Fibroblast of lung (primary cell): ENCODE measurements around the gene ZCCHC4.

Source experiments
- EZH2 ChIP-seq: IDR thresholded peaks from 2 replicates; pipeline ENCODE4 v1.5.1; 2012; ENCODE audit warnings: low read length, control low read depth, mild to moderate bottlenecking; ENCODE audit errors: missing control alignments
- TF ChIP-seq, protein P1 (sequence below), 2 donors: IDR thresholded peaks in 1 of 2; conservative IDR thresholded peaks in 1 of 2; 1 replicate in 1 of 2; 2 replicates in 1 of 2; pipeline ENCODE4 v1.5.1; 2011 to 2012; ENCODE audit warnings: low read length in 2 of 2, control low read depth in 1 of 2, inconsistent platforms in 1 of 2, low read depth in 1 of 2, mild to moderate bottlenecking in 1 of 2

DNA sequence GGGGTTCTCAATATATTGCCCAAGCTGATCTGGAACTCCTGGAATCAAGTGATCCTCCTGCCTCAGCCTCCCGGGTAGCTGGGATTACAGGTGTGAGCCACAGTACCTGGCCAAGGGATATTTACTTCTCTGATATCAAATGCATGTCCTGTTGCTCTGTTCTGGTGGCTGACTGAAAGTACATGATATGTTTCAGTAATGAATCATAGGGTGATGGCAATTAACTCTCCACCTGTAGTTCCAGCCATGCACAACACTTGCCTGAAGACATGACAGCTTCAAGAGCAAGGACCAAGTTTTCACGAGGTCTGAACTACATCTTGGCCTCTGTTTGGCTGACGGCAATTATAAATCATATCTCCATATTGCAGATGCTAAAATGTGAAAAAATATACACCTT, 9.1 kb downstream of the ZCCHC4 start:
- TF ChIP-seq, protein P1, sequence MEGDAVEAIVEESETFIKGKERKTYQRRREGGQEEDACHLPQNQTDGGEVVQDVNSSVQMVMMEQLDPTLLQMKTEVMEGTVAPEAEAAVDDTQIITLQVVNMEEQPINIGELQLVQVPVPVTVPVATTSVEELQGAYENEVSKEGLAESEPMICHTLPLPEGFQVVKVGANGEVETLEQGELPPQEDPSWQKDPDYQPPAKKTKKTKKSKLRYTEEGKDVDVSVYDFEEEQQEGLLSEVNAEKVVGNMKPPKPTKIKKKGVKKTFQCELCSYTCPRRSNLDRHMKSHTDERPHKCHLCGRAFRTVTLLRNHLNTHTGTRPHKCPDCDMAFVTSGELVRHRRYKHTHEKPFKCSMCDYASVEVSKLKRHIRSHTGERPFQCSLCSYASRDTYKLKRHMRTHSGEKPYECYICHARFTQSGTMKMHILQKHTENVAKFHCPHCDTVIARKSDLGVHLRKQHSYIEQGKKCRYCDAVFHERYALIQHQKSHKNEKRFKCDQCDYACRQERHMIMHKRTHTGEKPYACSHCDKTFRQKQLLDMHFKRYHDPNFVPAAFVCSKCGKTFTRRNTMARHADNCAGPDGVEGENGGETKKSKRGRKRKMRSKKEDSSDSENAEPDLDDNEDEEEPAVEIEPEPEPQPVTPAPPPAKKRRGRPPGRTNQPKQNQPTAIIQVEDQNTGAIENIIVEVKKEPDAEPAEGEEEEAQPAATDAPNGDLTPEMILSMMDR (conservative IDR thresholded peaks at IDR 0.05 in 1 of 2, IDR thresholded peaks at IDR 0.05 in 1 of 2; ENCODE audit: low read depth in 1 of 2, low read length in 2 of 2): no peak
- TF ChIP-seq EZH2: no peak
